Brain microvascular endothelial cell (primary cell): ENCODE data around the gene SCYGR8.
"Not testable (repeated sequence)": the region's sequence is repeated elsewhere in the genome, so short reads cannot be mapped to it uniquely, and the experiment has no call there.

Experiments used
- DNase-seq: peaks from one replicate; pipeline ENCODE4 v3.0.0-alpha.2; 2020
- H3K27ac ChIP-seq: fragments of 250-450 bp; sonication (Bioruptor Pico); 2 replicates; pipeline ENCODE4 v1.5.1; 2020; ENCODE audit warnings: mild to moderate bottlenecking, moderate library complexity
- H3K27me3 ChIP-seq: fragments of 250-450 bp; sonication (Bioruptor Pico); replicated peaks from 2 replicates; pipeline ENCODE4 v1.5.1; 2020; ENCODE audit warnings: mild to moderate bottlenecking
- H3K36me3 ChIP-seq: fragments of 250-450 bp; sonication (Bioruptor Pico); replicated peaks from 2 replicates; pipeline ENCODE4 v1.5.1; 2020; ENCODE audit warnings: mild to moderate bottlenecking
- H3K4me3 ChIP-seq: 2 replicates; pipeline ENCODE4 v1.5.1; 2011; ENCODE audit warnings: low read depth, mild to moderate bottlenecking, control low read depth, low read length, moderate library complexity
- CTCF ChIP-seq: IDR thresholded peaks from 2 replicates; pipeline ENCODE4 v1.5.1; 2011; ENCODE audit warnings: low read depth, mild to moderate bottlenecking, moderate library complexity, low read length, control low read depth, inconsistent platforms; ENCODE audit errors: missing control alignments
- in situ Hi-C: cut with HindIII; loops from 2 replicates; pipeline ENCODE4 v1.10.0; 2017; ENCODE audit warnings: low sequenced_read_pairs, low pct_ligation_motif_present

The SCYGR8 gene

GRCh38 chr2:227717687-227718567 is 27.8 kb upstream of the SCYGR8 start, which contains the start of gene SLC19A3:
Gene SLC19A3 (minus strand): TSS chr2:227718028. CDS start chr2:227702318, 15,710 bp downstream.
- peak; percentile 59 for DNase-seq
- Histone ChIP-seq H3K27ac (no peak within 1 kb of the TSS), H3K4me3 (peak within 1 kb of the TSS; percentile 56), H3K36me3 (no peaks in the 10 kb centered on the region), H3K27me3 (no peaks in the 10 kb centered on the region)
- TF ChIP-seq CTCF, result no peak
- in situ Hi-C loops, result no loop called here

GRCh38 chr2:227719641-227720040 is 26.1 kb upstream of the SCYGR8 start:
- H3K4me3 ChIP-seq, result no peak overlapping the region
- TF ChIP-seq CTCF, result no peak
- no peaks in the 10 kb centered on the region for H3K36me3 ChIP-seq
- in situ Hi-C loops, result no loop called here
- no peak overlapping the region for H3K27ac ChIP-seq
- no peak for DNase-seq
- H3K27me3 ChIP-seq, result no peaks in the 10 kb centered on the region

GRCh38 chr2:227720680-227721079 is 25.0 kb upstream of the SCYGR8 start:
- H3K27me3 ChIP-seq, result no peaks in the 10 kb centered on the region
- H3K4me3 ChIP-seq, result no peak overlapping the region
- in situ Hi-C loops, result no loop called here
- TF ChIP-seq CTCF, result no peak
- no peaks in the 10 kb centered on the region for H3K36me3 ChIP-seq
- no peak overlapping the region for H3K27ac ChIP-seq
- no peak for DNase-seq

- H3K27ac ChIP-seq, in situ Hi-C loops, H3K4me3 ChIP-seq, H3K36me3 ChIP-seq, DNase-seq, H3K27me3 ChIP-seq: not testable (repeated sequence)
Measured at GRCh38 chr2:227722821-227723220, 22.9 kb upstream of the SCYGR8 start.

GRCh38 chr2:227724394-227725039 is 21.2 kb upstream of the SCYGR8 start, which contains the start of gene SCYGR6:
Gene SCYGR6 (minus strand): TSS chr2:227724757. CDS start chr2:227724757, 0 bp downstream.
- H3K27ac ChIP-seq, result no peak within 1 kb of the TSS
- no peak for DNase-seq
- TF ChIP-seq CTCF, result no peak
- no peaks in the 10 kb centered on the region for H3K36me3 ChIP-seq
- H3K27me3 ChIP-seq, result no peaks in the 10 kb centered on the region
- no peak within 1 kb of the TSS for H3K4me3 ChIP-seq
- in situ Hi-C loops, result no loop called here

- TF ChIP-seq CTCF, result no peak
- no peak for DNase-seq
- Histone ChIP-seq H3K27ac (no peak within 1 kb of the TSS), H3K27me3 (no peaks in the 10 kb centered on the region), H3K4me3 (no peak within 1 kb of the TSS), H3K36me3 (no peaks in the 10 kb centered on the region)
- in situ Hi-C loops, result no loop called here
Measured at GRCh38 chr2:227728035-227728434, 17.7 kb upstream of the SCYGR8 start, which contains the start of gene SCYGR7. Gene SCYGR7 (plus strand): TSS chr2:227728335. CDS start chr2:227728335, 0 bp downstream.
